SK-N-MC (cell line): ENCODE results near the gene NHLH2.

ENCODE experiments used
- DNase-seq: peaks from one replicate; pipeline ENCODE4 v3.0.0-alpha.2; 2011; ENCODE audit warnings: low read depth, low spot score
- H3K27ac ChIP-seq: fragments of 200-600 bp; sonication (generic); 2 replicates; pipeline ENCODE4 v1.5.1; 2016; ENCODE audit warnings: mixed run types
- H3K36me3 ChIP-seq: fragments of 200-600 bp; sonication (generic); 2 replicates; pipeline ENCODE4 v1.6.1; 2017; ENCODE audit warnings: antibody characterized with exemption, low read length, mixed read lengths; ENCODE audit not compliant: insufficient read depth
- H3K4me3 ChIP-seq: fragments of 200-600 bp; sonication (generic); 2 replicates; pipeline ENCODE4 v1.5.1; 2016
- H3K9ac ChIP-seq: fragments of 200-600 bp; sonication (generic); 2 replicates; pipeline ENCODE4 v1.8.0; 2017; ENCODE audit warnings: mixed run types, mixed read lengths; ENCODE audit not compliant: insufficient read length
- H3K9me3 ChIP-seq: fragments of 200-600 bp; sonication (generic); 2 replicates; pipeline ENCODE4 v1.6.1; 2017; ENCODE audit warnings: low read depth, mild to moderate bottlenecking, antibody characterized with exemption, low read length, moderate library complexity, mixed read lengths
- EZH2 ChIP-seq: fragments of 200-600 bp; sonication (generic); IDR thresholded peaks from one replicate; pipeline ENCODE4 v1.6.1; 2017; ENCODE audit warnings: antibody characterized with exemption
- FOXP2 ChIP-seq: optimal IDR thresholded peaks from 2 replicates; pipeline ENCODE3; 2011; ENCODE audit warnings: mild to moderate bottlenecking, moderate library complexity; ENCODE audit not compliant: insufficient read depth; ENCODE audit errors: extremely low read length, control extremely low read depth
- POLR2AphosphoS5 ChIP-seq: IDR thresholded peaks from 2 replicates; pipeline ENCODE4 v1.6.1; 2012; ENCODE audit warnings: mild to moderate bottlenecking, low read depth, low read length, borderline replicate concordance

NHLH2 gene

GRCh38 chr1:115797486-115797885 is 43.4 kb downstream of the NHLH2 start:
- DNase-seq: no peak
- H3K27ac ChIP-seq: no peak overlapping the region
- no peaks in the 10 kb centered on the region for H3K9me3 ChIP-seq
- H3K4me3 ChIP-seq: no peak overlapping the region
- no peaks in the 10 kb centered on the region for H3K36me3 ChIP-seq
- TF ChIP-seq EZH2 (no peak), FOXP2 (no peak)
- no peak overlapping the region for H3K9ac ChIP-seq

GRCh38 chr1:115796897-115797296 is 44.0 kb downstream of the NHLH2 start:
- H3K36me3 ChIP-seq: no peaks in the 10 kb centered on the region
- TF ChIP-seq FOXP2: no peak
- no peak for TF ChIP-seq POLR2AphosphoS5
- no peak for TF ChIP-seq EZH2
- H3K9ac ChIP-seq: no peak overlapping the region
- no peak overlapping the region for H3K27ac ChIP-seq
- H3K4me3 ChIP-seq: no peak overlapping the region
- no peaks in the 10 kb centered on the region for H3K9me3 ChIP-seq
- DNase-seq: no peak

- no peaks in the 10 kb centered on the region for H3K9me3 ChIP-seq
- no peak overlapping the region for H3K9ac ChIP-seq
- H3K27ac ChIP-seq: no peak overlapping the region
- TF ChIP-seq FOXP2 (no peak), POLR2AphosphoS5 (no peak), EZH2 (no peak)
- no peaks in the 10 kb centered on the region for H3K36me3 ChIP-seq
- no peak for DNase-seq
- no peak overlapping the region for H3K4me3 ChIP-seq
These were observed 44.9 kb downstream of the NHLH2 start for GRCh38 chr1:115796036-115796435.

GRCh38 chr1:115794976-115795639 is 45.8 kb downstream of the NHLH2 start:
- Histone ChIP-seq H3K36me3 (no peaks in the 10 kb centered on the region), H3K9ac (no peak overlapping the region), H3K4me3 (no peak overlapping the region), H3K27ac (no peak overlapping the region), H3K9me3 (no peaks in the 10 kb centered on the region)
- no peak for DNase-seq
- TF ChIP-seq POLR2AphosphoS5 (no peak), EZH2 (no peak), FOXP2 (no peak)

- DNase-seq: no peak
These were observed 47.8 kb downstream of the NHLH2 start for GRCh38 chr1:115793162-115793561.

GRCh38 chr1:115791816-115792215 is 49.1 kb downstream of the NHLH2 start:
- Histone ChIP-seq H3K9me3 (peaks cover 3% of the 10 kb centered on the region; the same call in 1 of the 2 replicates), H3K9ac (no peak overlapping the region), H3K4me3 (no peak overlapping the region), H3K36me3 (no peaks in the 10 kb centered on the region), H3K27ac (no peak overlapping the region)
- TF ChIP-seq EZH2 (no peak), FOXP2 (no peak), POLR2AphosphoS5 (no peak)
- no peak for DNase-seq

More at GRCh38 chr1:115793162-115793561, 47.8 kb downstream of the NHLH2 start:
- H3K9ac ChIP-seq: no peak overlapping the region
- no peaks in the 10 kb centered on the region for H3K36me3 ChIP-seq
- H3K9me3 ChIP-seq: no peaks in the 10 kb centered on the region; the same call in 1 of the 2 replicates
- TF ChIP-seq FOXP2: no peak
- TF ChIP-seq POLR2AphosphoS5: no peak
- no peak for TF ChIP-seq EZH2
- no peak overlapping the region for H3K27ac ChIP-seq
- no peak overlapping the region for H3K4me3 ChIP-seq

- H3K27ac ChIP-seq: no peak overlapping the region
- no peak for DNase-seq
- no peak for TF ChIP-seq EZH2
- TF ChIP-seq FOXP2: no peak
- no peak for TF ChIP-seq POLR2AphosphoS5
- H3K9me3 ChIP-seq: peaks cover 3% of the 10 kb centered on the region; the same call in 1 of the 2 replicates
- H3K36me3 ChIP-seq: no peaks in the 10 kb centered on the region
- no peak overlapping the region for H3K9ac ChIP-seq
- H3K4me3 ChIP-seq: no peak overlapping the region
These were observed 50.1 kb downstream of the NHLH2 start for GRCh38 chr1:115790846-115791245.

GRCh38 chr1:115790356-115790755 is 50.6 kb downstream of the NHLH2 start:
- Histone ChIP-seq H3K9me3 (peaks cover 3% of the 10 kb centered on the region; the same call in 1 of the 2 replicates), H3K27ac (no peak overlapping the region), H3K4me3 (no peak overlapping the region), H3K36me3 (no peaks in the 10 kb centered on the region), H3K9ac (no peak overlapping the region)
- no peak for DNase-seq
- TF ChIP-seq FOXP2: no peak
- TF ChIP-seq POLR2AphosphoS5: no peak
- TF ChIP-seq EZH2: no peak
